ENCODE results near the gene ANLN.

ANLN gene

GRCh38 chr7:36423633-36424032 is 34.0 kb downstream of the ANLN start:
- FAIRE-seq (no peak), DNase-seq (ENCODE audit: insufficient read length) (no peak)
- TF ChIP-seq TAF1 (IDR thresholded peaks at IDR 0.05; ENCODE audit: borderline replicate concordance, low read depth, low read length) (no peak), POLR2AphosphoS5 (IDR thresholded peaks at IDR 0.05; ENCODE audit: low read depth, low read length) (no peak)

GRCh38 chr7:36430186-36430585 is 40.5 kb downstream of the ANLN start:
- no peak for FAIRE-seq
- no peak for TF ChIP-seq TAF1 (IDR thresholded peaks at IDR 0.05; ENCODE audit: borderline replicate concordance, low read depth, low read length)
- TF ChIP-seq POLR2AphosphoS5 (IDR thresholded peaks at IDR 0.05; ENCODE audit: low read depth, low read length), result no peak
- TF ChIP-seq POLR2A (IDR thresholded peaks at IDR 0.05; ENCODE audit: low read depth, low read length), result no peak
- DNase-seq (ENCODE audit: insufficient read length), result no peak

- DNase-seq (ENCODE audit: insufficient read length) (no peak), FAIRE-seq (no peak)
- TF ChIP-seq POLR2A (IDR thresholded peaks at IDR 0.05; ENCODE audit: low read depth, low read length), result no peak
- no peak for TF ChIP-seq TAF1 (IDR thresholded peaks at IDR 0.05; ENCODE audit: borderline replicate concordance, low read depth, low read length)
- TF ChIP-seq POLR2AphosphoS5 (IDR thresholded peaks at IDR 0.05; ENCODE audit: low read depth, low read length), result no peak
These were observed 41.2 kb downstream of the ANLN start for GRCh38 chr7:36430881-36431280.

GRCh38 chr7:36438211-36438610 is 48.5 kb downstream of the ANLN start:
- no peak for FAIRE-seq
- no peak for DNase-seq (ENCODE audit: insufficient read length)
- TF ChIP-seq TAF1 (IDR thresholded peaks at IDR 0.05; ENCODE audit: borderline replicate concordance, low read depth, low read length) (no peak), POLR2A (IDR thresholded peaks at IDR 0.05; ENCODE audit: low read depth, low read length) (no peak), POLR2AphosphoS5 (IDR thresholded peaks at IDR 0.05; ENCODE audit: low read depth, low read length) (no peak)

- FAIRE-seq, result no peak
- no peak for TF ChIP-seq TAF1 (IDR thresholded peaks at IDR 0.05; ENCODE audit: borderline replicate concordance, low read depth, low read length)
- no peak for TF ChIP-seq POLR2A (IDR thresholded peaks at IDR 0.05; ENCODE audit: low read depth, low read length)
- TF ChIP-seq POLR2AphosphoS5 (IDR thresholded peaks at IDR 0.05; ENCODE audit: low read depth, low read length), result no peak
- DNase-seq (ENCODE audit: insufficient read length), result no peak
These were observed 50.0 kb downstream of the ANLN start for GRCh38 chr7:36439624-36440023.

GRCh38 chr7:36440880-36441279 is 51.2 kb downstream of the ANLN start:
- TF ChIP-seq POLR2A (IDR thresholded peaks at IDR 0.05; ENCODE audit: low read depth, low read length) (no peak), TAF1 (IDR thresholded peaks at IDR 0.05; ENCODE audit: borderline replicate concordance, low read depth, low read length) (no peak), POLR2AphosphoS5 (IDR thresholded peaks at IDR 0.05; ENCODE audit: low read depth, low read length) (no peak)
- no peak for FAIRE-seq
- no peak for DNase-seq (ENCODE audit: insufficient read length)

GRCh38 chr7:36441344-36442022 is 51.8 kb downstream of the ANLN start:
- TF ChIP-seq POLR2A (IDR thresholded peaks at IDR 0.05; ENCODE audit: low read depth, low read length) (no peak), TAF1 (IDR thresholded peaks at IDR 0.05; ENCODE audit: borderline replicate concordance, low read depth, low read length) (no peak), POLR2AphosphoS5 (IDR thresholded peaks at IDR 0.05; ENCODE audit: low read depth, low read length) (no peak)
- FAIRE-seq, result no peak
- DNase-seq (ENCODE audit: insufficient read length), result no peak

- DNase-seq (ENCODE audit: insufficient read length) (no peak), FAIRE-seq (no peak)
- TF ChIP-seq POLR2AphosphoS5 (IDR thresholded peaks at IDR 0.05; ENCODE audit: low read depth, low read length) (no peak), TAF1 (IDR thresholded peaks at IDR 0.05; ENCODE audit: borderline replicate concordance, low read depth, low read length) (no peak), POLR2A (IDR thresholded peaks at IDR 0.05; ENCODE audit: low read depth, low read length) (no peak)
These were observed 59.2 kb downstream of the ANLN start for GRCh38 chr7:36448781-36449379.

GRCh38 chr7:36449685-36450084 is 60.0 kb downstream of the ANLN start:
- DNase-seq (ENCODE audit: insufficient read length), result no peak
- peak; percentile 50 for FAIRE-seq
- no peak for TF ChIP-seq POLR2A (IDR thresholded peaks at IDR 0.05; ENCODE audit: low read depth, low read length)
- no peak for TF ChIP-seq POLR2AphosphoS5 (IDR thresholded peaks at IDR 0.05; ENCODE audit: low read depth, low read length)
- no peak for TF ChIP-seq TAF1 (IDR thresholded peaks at IDR 0.05; ENCODE audit: borderline replicate concordance, low read depth, low read length)

- DNase-seq (ENCODE audit: insufficient read length) (no peak), FAIRE-seq (no peak)
- TF ChIP-seq POLR2AphosphoS5 (IDR thresholded peaks at IDR 0.05; ENCODE audit: low read depth, low read length), result no peak
- no peak for TF ChIP-seq POLR2A (IDR thresholded peaks at IDR 0.05; ENCODE audit: low read depth, low read length)
- TF ChIP-seq TAF1 (IDR thresholded peaks at IDR 0.05; ENCODE audit: borderline replicate concordance, low read depth, low read length), result no peak
These were observed 64.1 kb downstream of the ANLN start for GRCh38 chr7:36453769-36454168.

GRCh38 chr7:36455646-36456045 is 66.0 kb downstream of the ANLN start:
- no peak for FAIRE-seq

GRCh38 chr7:36456138-36456537 is 66.5 kb downstream of the ANLN start:
- TF ChIP-seq TAF1 (IDR thresholded peaks at IDR 0.05; ENCODE audit: borderline replicate concordance, low read depth, low read length) (no peak), POLR2AphosphoS5 (IDR thresholded peaks at IDR 0.05; ENCODE audit: low read depth, low read length) (no peak), POLR2A (IDR thresholded peaks at IDR 0.05; ENCODE audit: low read depth, low read length) (no peak)
- DNase-seq (ENCODE audit: insufficient read length) (no peak), FAIRE-seq (no peak)

More at GRCh38 chr7:36455646-36456045, 66.0 kb downstream of the ANLN start:
- TF ChIP-seq POLR2AphosphoS5 (IDR thresholded peaks at IDR 0.05; ENCODE audit: low read depth, low read length) (no peak), TAF1 (IDR thresholded peaks at IDR 0.05; ENCODE audit: borderline replicate concordance, low read depth, low read length) (no peak), POLR2A (IDR thresholded peaks at IDR 0.05; ENCODE audit: low read depth, low read length) (no peak)
- no peak for DNase-seq (ENCODE audit: insufficient read length)
